ENCODE data around the gene MDGA2. TPM values are rescaled to one million over a fixed set of nuclear protein-coding genes. Genes with fewer than 3 reads are reported as not detected.

MDGA2 gene
- total and polyA plus RNA-seq, 2 of the 8 experiments (the other 6 are each of a cell fraction or from before 2014, with no cell fraction given): 0.11 to 0.69 TPM

GRCh38 chr14:47149326-47149725, 526.1 kb downstream of the MDGA2 start:
- Histone ChIP-seq H3K23me2 (ENCODE audit: low read depth, low read length) (no peaks in the 10 kb centered on the region), H2BK15ac (ENCODE audit: low read length) (no peak overlapping the region), H3K23ac (ENCODE audit: insufficient read length) (no peak overlapping the region), H3K9me3 (ENCODE audit: insufficient read depth in 2 of 2, low read depth in 1 of 2, low read length in 1 of 2) (no peaks in the 10 kb centered on the region), H2BK20ac (ENCODE audit: low read length) (no peak overlapping the region), H4K5ac (ENCODE audit: insufficient read length, low read depth, low read length) (no peak overlapping the region), H3K9ac (replicated peaks in 1 of 4; ENCODE audit: extremely low read depth in 1 of 4, low read depth in 3 of 4, low read length in 3 of 4) (no peak overlapping the region), H3K56ac (replicated peaks; ENCODE audit: insufficient read length, low read depth, low read length) (no peak overlapping the region), H3K18ac (ENCODE audit: extremely low read depth, low read length) (no peak overlapping the region), H2BK120ac (replicated peaks; ENCODE audit: low read depth, low read length) (no peak overlapping the region), H3K14ac (ENCODE audit: insufficient read length) (no peak overlapping the region), H3K79me2 (ENCODE audit: control insufficient read depth in 1 of 2, insufficient read depth in 2 of 2, low read length in 2 of 2) (no peaks in the 10 kb centered on the region), H2BK12ac (ENCODE audit: low read depth, low read length) (no peak overlapping the region), H3K4me3 (ENCODE audit: extremely low read depth in 1 of 4, insufficient read depth in 2 of 4, low read depth in 3 of 4, low read length in 4 of 4) (no peak overlapping the region), H4K8ac (ENCODE audit: extremely low read depth, insufficient read depth, low read length) (no peak overlapping the region), H2BK5ac (ENCODE audit: low read depth, low read length) (no peak overlapping the region), H3K27ac (ENCODE audit: low read depth, low read length) (no peak overlapping the region), H3K4me1 (replicated peaks in 1 of 4; ENCODE audit: control insufficient read depth in 3 of 4, insufficient read depth in 4 of 4, low read length in 3 of 4) (no peaks in the 10 kb centered on the region), H3K27me3 (replicated peaks in 1 of 4; ENCODE audit: control insufficient read depth in 3 of 4, extremely low read depth in 1 of 4, insufficient read depth in 3 of 4, low read length in 3 of 4) (no peaks in the 10 kb centered on the region), H3K4me2 (ENCODE audit: insufficient read depth in 1 of 2, low read depth in 2 of 2, low read length in 2 of 2) (no peak overlapping the region), H3K36me3 (ENCODE audit: control insufficient read depth in 2 of 4, insufficient read depth in 4 of 4, low read length in 3 of 4) (no peaks in the 10 kb centered on the region), H4K20me1 (replicated peaks in 1 of 2; ENCODE audit: control insufficient read depth in 1 of 2, insufficient read depth in 2 of 2, low read length in 2 of 2) (no peaks in the 10 kb centered on the region), H2AK5ac (ENCODE audit: low read depth, low read length) (no peak overlapping the region), H4K91ac (replicated peaks; ENCODE audit: insufficient read length, low read length) (no peak overlapping the region), H2AFZ (ENCODE audit: low read length) (no peak overlapping the region), H3K4ac (replicated peaks; ENCODE audit: insufficient read length, low read depth, low read length) (no peak overlapping the region), H3K79me1 (ENCODE audit: low read depth, low read length) (no peaks in the 10 kb centered on the region)
- POLR2A ChIA-PET (ENCODE audit: partially characterized antibody): no interaction called here
- WGBS, 2 experiments (ENCODE audit: extremely low coverage in 1 of 2, insufficient coverage in 1 of 2, insufficient read length in 1 of 2, insufficient replicate concordance in 2 of 2, low coverage in 1 of 2, low lambda C conversion rate in 2 of 2, missing lambda C conversion rate in 1 of 2): 100% methylated on average over 2 of the region's 2 CpGs; no CpG with 5 or more reads in 1 of the 2 experiments
- TF ChIP-seq POLR2A (IDR thresholded peaks at IDR 0.05; ENCODE audit: control extremely low read depth in 1 of 2, low read depth in 2 of 2, low read length in 2 of 2): no peak
- no peak for TF ChIP-seq BCL11A (IDR thresholded peaks at IDR 0.05; ENCODE audit: low read depth in 2 of 2, low read length in 2 of 2)
- no peak for TF ChIP-seq EGR1 (IDR thresholded peaks at IDR 0.05; ENCODE audit: borderline replicate concordance, low read depth, low read length)
- FAIRE-seq (no peak), DNase-seq (ENCODE audit: low read depth in 1 of 2, low spot score in 2 of 2) (no peak)
- CTCF ChIA-PET (ENCODE audit: partially characterized antibody): interaction anchor here (0.6 to 0.8 kb wide), 2 partner anchors 9 to 13 kb away, joined by 3 read pairs; no protein-coding TSS in a partner anchor

Measured in H1 (cell line).